Measurements from ENCODE around the gene PRR20E.
"Not testable (repeated sequence)": the region's sequence is repeated elsewhere in the genome, so short reads cannot be mapped to it uniquely, and the experiment has no call there.

Gene PRR20E

DNA sequence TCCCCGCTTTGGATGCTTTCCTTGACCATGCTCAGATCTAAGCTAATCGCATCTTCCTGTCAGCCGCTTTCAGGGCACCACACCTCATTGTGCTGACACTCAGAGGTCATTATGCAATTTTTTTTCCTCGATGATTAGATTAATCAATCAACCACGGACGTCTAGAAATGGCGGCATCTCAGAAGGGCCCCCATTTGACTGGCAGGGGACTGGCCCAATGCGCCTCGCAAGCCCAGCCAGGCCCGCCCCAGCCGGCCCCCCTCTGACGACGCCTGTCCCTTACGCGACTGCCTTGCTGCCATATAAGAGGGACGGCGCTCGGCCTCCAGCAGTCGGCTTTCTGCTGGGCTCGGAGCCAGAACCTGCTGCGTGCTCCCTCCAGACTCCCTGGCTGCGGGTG is at the start of gene PRR20E:
Gene PRR20E (plus strand): TSS at position 301 of the 400 bp plus-strand sequence. CDS start 387 bp downstream, outside the sequence.
- DNase-seq = not testable (repeated sequence)

GRCh38 chr13:57123681-57124080 is 43.3 kb upstream of the PRR20E start:
- DNase-seq = peak in 15 of 58 donors; percentile 4 to 28 (median 11)

GRCh38 chr13:57128909-57129308 is 38.1 kb upstream of the PRR20E start:
- DNase-seq = no peak

DNA sequence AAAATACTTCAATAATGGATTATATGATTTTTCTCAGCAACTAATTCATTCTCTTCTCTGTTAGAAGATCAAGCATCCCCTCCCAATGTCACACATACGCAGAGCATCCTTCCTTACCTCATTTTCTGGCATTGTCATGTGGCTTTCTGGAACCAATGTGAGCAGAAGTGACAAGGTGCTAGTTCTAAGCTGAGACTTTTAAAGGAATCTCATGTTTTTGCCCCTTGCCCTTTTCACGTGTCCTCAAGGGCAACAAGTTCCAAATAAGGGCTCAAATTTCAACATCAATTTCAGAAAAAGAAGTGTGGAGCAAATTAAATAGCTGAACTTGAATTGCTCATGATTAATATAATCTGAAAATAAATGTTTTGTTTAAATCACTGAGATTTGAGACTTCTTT is 30.9 kb upstream of the PRR20E start:
- DNase-seq = no peak

DNA sequence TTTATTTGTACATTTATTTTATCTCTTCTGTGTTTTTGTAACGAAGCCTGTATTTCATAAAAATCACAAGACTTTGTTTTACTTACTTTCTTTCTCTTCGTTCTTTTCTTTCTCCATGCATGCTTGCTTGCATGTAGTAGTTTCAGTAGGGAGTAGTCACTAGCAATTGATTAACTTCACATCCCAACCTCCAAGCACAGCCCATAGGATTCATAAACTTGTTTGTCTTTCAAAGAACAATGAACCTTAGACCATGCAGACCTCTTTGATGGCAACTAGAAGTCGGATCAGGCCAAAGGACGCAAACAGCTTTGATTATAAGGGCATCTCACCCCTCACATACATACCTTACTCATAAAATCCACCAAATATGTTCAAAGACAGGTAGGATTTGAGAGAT is 29.4 kb upstream of the PRR20E start:
- DNase-seq = no peak

- DNase-seq = no peak
These were observed 28.0 kb upstream of the PRR20E start for GRCh38 chr13:57138988-57139387.

DNA sequence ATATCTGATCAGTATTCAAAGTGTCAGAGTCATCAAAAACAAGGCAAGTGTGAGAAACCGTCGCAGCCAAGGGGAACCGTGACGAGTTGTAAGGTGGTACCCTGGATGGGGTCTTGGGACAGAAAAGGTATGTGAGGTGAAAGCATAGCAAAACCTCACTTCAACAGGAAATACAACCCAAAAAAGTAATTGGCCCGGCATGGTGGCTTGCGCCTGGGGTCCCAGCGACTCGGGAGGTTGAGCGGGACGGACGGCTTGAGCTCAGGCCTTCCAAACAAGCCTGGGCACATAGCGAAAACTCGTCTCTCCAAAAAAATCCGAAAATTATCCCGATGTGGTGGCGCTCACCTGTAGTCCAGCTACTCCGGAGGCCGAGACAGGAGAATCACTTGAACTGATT is 27.2 kb upstream of the PRR20E start:
- DNase-seq = not testable (repeated sequence)

DNA sequence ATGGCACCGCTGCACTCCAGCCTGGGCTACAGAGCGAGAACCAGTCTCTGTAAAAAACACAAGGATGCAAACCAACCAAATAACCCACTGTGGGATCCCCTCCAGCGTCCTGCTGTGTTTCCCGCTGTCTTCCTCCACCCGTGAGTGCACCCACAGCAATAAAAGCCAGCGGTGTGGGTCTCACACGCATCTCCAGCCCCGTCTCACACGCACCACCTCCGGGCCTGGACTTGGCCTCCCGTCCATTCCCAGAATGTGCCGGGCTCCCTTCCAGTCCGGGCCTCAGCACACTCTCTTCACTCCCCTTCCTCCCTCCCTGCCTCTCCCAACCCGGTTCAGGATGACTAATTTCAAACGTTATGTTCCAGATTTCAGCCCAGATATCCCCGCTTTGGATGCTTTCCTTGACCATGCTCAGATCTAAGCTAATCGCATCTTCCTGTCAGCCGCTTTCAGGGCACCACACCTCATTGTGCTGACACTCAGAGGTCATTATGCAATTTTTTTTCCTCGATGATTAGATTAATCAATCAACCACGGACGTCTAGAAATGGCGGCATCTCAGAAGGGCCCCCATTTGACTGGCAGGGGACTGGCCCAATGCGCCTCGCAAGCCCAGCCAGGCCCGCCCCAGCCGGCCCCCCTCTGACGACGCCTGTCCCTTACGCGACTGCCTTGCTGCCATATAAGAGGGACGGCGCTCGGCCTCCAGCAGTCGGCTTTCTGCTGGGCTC is 26.6 kb upstream of the PRR20E start, which contains the start of gene PRR20A:
Gene PRR20A (plus strand): TSS at position 684 of the 734 bp plus-strand sequence. CDS start 387 bp downstream, outside the sequence.
- not testable (repeated sequence) for DNase-seq

- DNase-seq = not testable (repeated sequence)
These were observed 19.8 kb upstream of the PRR20E start, which contains the start of gene PRR20B for GRCh38 chr13:57147188-57147587. PRR20B (plus strand) TSS chr13:57147488; CDS start chr13:57147875, 387 bp downstream.

DNA sequence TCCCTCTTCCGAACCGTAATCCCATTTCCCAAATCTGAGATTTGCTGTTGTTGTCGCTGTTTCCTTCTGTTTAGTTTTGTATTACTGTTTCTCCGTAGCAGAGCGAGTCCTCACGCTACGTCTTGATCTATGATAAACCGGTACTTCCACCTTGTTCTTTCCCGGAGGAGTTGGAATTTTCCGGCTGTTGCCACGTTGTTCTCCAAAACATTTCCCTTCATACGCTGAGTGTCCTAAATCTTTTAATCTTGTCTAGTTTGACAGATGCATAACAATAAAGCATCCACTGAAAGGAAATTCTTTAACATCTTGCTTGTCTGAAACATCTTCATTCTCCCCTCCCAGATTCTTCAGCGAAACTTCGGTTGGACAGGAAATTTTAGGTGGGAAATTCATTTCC is 18.9 kb upstream of the PRR20E start:
- DNase-seq = not testable (repeated sequence)

- not testable (repeated sequence) for DNase-seq
These were observed 13.2 kb upstream of the PRR20E start, which contains the start of gene PRR20C for GRCh38 chr13:57153761-57154160. PRR20C (plus strand) TSS chr13:57154061; CDS start chr13:57154448, 387 bp downstream.

DNA sequence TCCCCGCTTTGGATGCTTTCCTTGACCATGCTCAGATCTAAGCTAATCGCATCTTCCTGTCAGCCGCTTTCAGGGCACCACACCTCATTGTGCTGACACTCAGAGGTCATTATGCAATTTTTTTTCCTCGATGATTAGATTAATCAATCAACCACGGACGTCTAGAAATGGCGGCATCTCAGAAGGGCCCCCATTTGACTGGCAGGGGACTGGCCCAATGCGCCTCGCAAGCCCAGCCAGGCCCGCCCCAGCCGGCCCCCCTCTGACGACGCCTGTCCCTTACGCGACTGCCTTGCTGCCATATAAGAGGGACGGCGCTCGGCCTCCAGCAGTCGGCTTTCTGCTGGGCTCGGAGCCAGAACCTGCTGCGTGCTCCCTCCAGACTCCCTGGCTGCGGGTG is 6.7 kb upstream of the PRR20E start, which contains the start of gene PRR20D:
Gene PRR20D (plus strand): TSS at position 301 of the 400 bp plus-strand sequence. CDS start 387 bp downstream, outside the sequence.
- not testable (repeated sequence) for DNase-seq

- DNase-seq = no peak
These were observed 24.7 kb downstream of the PRR20E start for GRCh38 chr13:57191667-57192066.

- DNase-seq = no peak
These were observed 46.0 kb downstream of the PRR20E start for GRCh38 chr13:57212989-57213388.
